OCI-LY3 (cell line): Measurements from ENCODE around the gene FER1L5.

Experiments used
- H2AFZ ChIP-seq: fragments of 200-600, 300-600 bp; shearing (Covaris generic); 2 replicates; pipeline ENCODE4 v1.6.0; 2014; ENCODE audit warnings: antibody characterized with exemption, low read depth, low read length
- H3K27ac ChIP-seq: fragments of 200-600, 300-600 bp; sonication (generic); 2 replicates; pipeline ENCODE4 v1.5.1; 2014; ENCODE audit warnings: mild to moderate bottlenecking, low read length, moderate library complexity, mixed read lengths
- H3K27me3 ChIP-seq: fragments of 200-600, 300-600 bp; sonication (generic); 2 replicates; pipeline ENCODE4 v1.6.1; 2014; ENCODE audit warnings: low read depth, low read length, mixed read lengths
- H3K36me3 ChIP-seq: fragments of 200-600, 300-600 bp; sonication (generic); replicated peaks from 2 replicates; pipeline ENCODE3; 2014; ENCODE audit warnings: low read depth, low read length, mixed read lengths
- H3K4me1 ChIP-seq: fragments of 300-600, 200-600 bp; sonication (generic); 2 replicates; pipeline ENCODE4 v1.6.1; 2014; ENCODE audit warnings: low read length, mixed read lengths
- H3K4me2 ChIP-seq: fragments of 200-600, 300-600 bp; sonication (generic); 2 replicates; pipeline ENCODE4 v1.6.1; 2014; ENCODE audit warnings: low read length, mixed read lengths
- H3K4me3 ChIP-seq: fragments of 300-600, 200-600 bp; sonication (generic); 2 replicates; pipeline ENCODE4 v1.5.1; 2014; ENCODE audit warnings: antibody characterized with exemption, mild to moderate bottlenecking, low read length, moderate library complexity
- H3K79me2 ChIP-seq: fragments of 300-600, 200-600 bp; shearing (Covaris generic); 2 replicates; pipeline ENCODE4 v1.6.1; 2014; ENCODE audit warnings: mild to moderate bottlenecking, low read length, mixed read lengths
- H3K9ac ChIP-seq: fragments of 300-600, 200-600 bp; shearing (Covaris generic); 2 replicates; pipeline ENCODE4 v1.6.0; 2014; ENCODE audit warnings: mild to moderate bottlenecking, low read length, moderate library complexity
- H3K9me3 ChIP-seq: fragments of 200-600, 300-600 bp; shearing (Covaris generic); 2 replicates; pipeline ENCODE4 v1.6.1; 2014; ENCODE audit warnings: low read length, mixed read lengths; ENCODE audit not compliant: insufficient read depth
- H4K20me1 ChIP-seq: fragments of 200-600, 300-600 bp; sonication (generic); 2 replicates; pipeline ENCODE4 v1.6.1; 2016; ENCODE audit warnings: low read length, mixed read lengths; ENCODE audit not compliant: insufficient read depth
- CTCF ChIP-seq: fragments of 200-600, 300-600 bp; sonication (generic); IDR thresholded peaks from 2 replicates; pipeline ENCODE4 v1.5.1; 2014; ENCODE audit warnings: antibody characterized with exemption, low read length, low read depth
- EZH2phosphoT487 ChIP-seq: fragments of 200-600 bp; shearing (Covaris generic); IDR thresholded peaks from 2 replicates; pipeline ENCODE4 v1.6.1; 2018; ENCODE audit warnings: antibody characterized with exemption, mixed run types, low read depth

FER1L5 gene

GRCh38 chr2:96739633-96740428 is 97.3 kb downstream of the FER1L5 start, which contains the start of gene LMAN2L:
Gene LMAN2L, minus strand, starts transcription at chr2:96740064. Its CDS starts 24 bp downstream, at chr2:96740040.
- Histone ChIP-seq H3K79me2 (peaks cover 9% of the 10 kb centered on the region), H3K27me3 (no peaks in the 10 kb centered on the region), H3K4me2 (peak within 1 kb of the TSS; percentile 86), H3K4me1 (peaks cover 9% of the 10 kb centered on the region), H2AFZ (peak within 1 kb of the TSS; percentile 99), H3K36me3 (peaks cover 7% of the 10 kb centered on the region), H4K20me1 (no peaks in the 10 kb centered on the region), H3K9me3 (no peaks in the 10 kb centered on the region), H3K27ac (peak within 1 kb of the TSS; percentile 25; the same call in 1 of the 2 replicates), H3K4me3 (peak within 1 kb of the TSS; percentile 85), H3K9ac (peak within 1 kb of the TSS; percentile 76)
- TF ChIP-seq EZH2phosphoT487 (no peak), CTCF (no peak)

- Histone ChIP-seq H3K79me2 (no peaks in the 10 kb centered on the region), H3K27ac (no peak overlapping the region), H3K27me3 (no peaks in the 10 kb centered on the region; the same call in 1 of the 2 replicates), H3K4me2 (no peak overlapping the region), H4K20me1 (no peaks in the 10 kb centered on the region), H3K9ac (no peak overlapping the region), H3K4me3 (no peak overlapping the region), H2AFZ (no peak overlapping the region), H3K4me1 (no peaks in the 10 kb centered on the region), H3K9me3 (no peaks in the 10 kb centered on the region), H3K36me3 (no peaks in the 10 kb centered on the region)
- no peak for TF ChIP-seq CTCF
- no peak for TF ChIP-seq EZH2phosphoT487
These were observed 104.6 kb downstream of the FER1L5 start for GRCh38 chr2:96747061-96747617.

- Histone ChIP-seq H3K79me2 (no peaks in the 10 kb centered on the region), H3K27ac (no peak overlapping the region), H2AFZ (no peak overlapping the region)
These were observed 109.2 kb downstream of the FER1L5 start for GRCh38 chr2:96751800-96752199.

More at GRCh38 chr2:96751800-96752199, 109.2 kb downstream of the FER1L5 start:
- Histone ChIP-seq H4K20me1 (no peaks in the 10 kb centered on the region), H3K4me2 (no peak overlapping the region), H3K9ac (no peak overlapping the region), H3K36me3 (no peaks in the 10 kb centered on the region), H3K4me1 (no peaks in the 10 kb centered on the region), H3K27me3 (no peaks in the 10 kb centered on the region; the same call in 1 of the 2 replicates), H3K9me3 (no peaks in the 10 kb centered on the region), H3K4me3 (no peak overlapping the region)
- TF ChIP-seq EZH2phosphoT487 (no peak), CTCF (no peak)
